ENCODE measurements around the gene CERS2.

CERS2 gene

GRCh38 chr1:150927624-150928023 is 47.0 kb downstream of the CERS2 start:
- no peak for TF ChIP-seq CTCF (IDR thresholded peaks at IDR 0.05; ENCODE audit: borderline replicate concordance, insufficient read depth, low read depth, low read length)
- H3K4me3 ChIP-seq (ENCODE audit: low read depth, low read length): no peak overlapping the region

DNA sequence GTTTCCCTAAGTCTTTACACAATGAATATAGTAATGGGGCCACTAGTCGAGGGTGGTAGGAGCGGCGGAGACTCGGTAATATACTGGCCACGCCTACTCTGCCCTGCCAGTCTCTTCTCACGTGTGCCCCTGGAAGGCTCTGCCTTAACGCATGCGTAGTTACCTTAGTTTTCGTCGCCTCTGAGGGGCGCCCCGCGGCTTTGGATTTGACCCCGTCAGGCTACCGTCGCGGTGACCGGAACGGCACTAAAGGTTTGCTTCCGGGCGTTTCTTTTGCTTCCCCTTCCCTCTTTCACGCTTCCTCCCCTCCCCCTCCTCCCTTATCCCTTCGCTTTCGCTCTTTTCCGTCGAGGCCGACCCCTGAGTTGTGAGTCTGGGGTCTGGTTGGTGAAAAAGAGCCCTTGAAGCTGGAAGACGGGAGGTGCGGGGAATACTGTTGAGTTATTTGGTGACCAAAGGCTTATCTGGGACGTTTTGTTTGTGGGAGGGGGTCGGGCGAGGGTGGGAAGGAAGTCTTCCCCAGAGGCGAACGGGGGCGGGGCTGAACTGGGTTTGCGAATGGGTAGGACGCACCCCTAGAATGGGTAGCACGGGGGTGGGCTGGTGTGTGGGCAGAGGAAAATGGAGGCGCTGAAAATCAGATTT is 48.4 kb downstream of the CERS2 start, which contains the start of gene SETDB1:
Gene SETDB1 (plus strand): TSS at position 267 of the 645 bp plus-strand sequence. CDS start 1,352 bp downstream, outside the sequence.
- H3K4me3 ChIP-seq (ENCODE audit: low read depth, low read length): peak within 1 kb of the TSS; percentile 67
- TF ChIP-seq CTCF (IDR thresholded peaks at IDR 0.05; ENCODE audit: borderline replicate concordance, insufficient read depth, low read depth, low read length): no peak

DNA sequence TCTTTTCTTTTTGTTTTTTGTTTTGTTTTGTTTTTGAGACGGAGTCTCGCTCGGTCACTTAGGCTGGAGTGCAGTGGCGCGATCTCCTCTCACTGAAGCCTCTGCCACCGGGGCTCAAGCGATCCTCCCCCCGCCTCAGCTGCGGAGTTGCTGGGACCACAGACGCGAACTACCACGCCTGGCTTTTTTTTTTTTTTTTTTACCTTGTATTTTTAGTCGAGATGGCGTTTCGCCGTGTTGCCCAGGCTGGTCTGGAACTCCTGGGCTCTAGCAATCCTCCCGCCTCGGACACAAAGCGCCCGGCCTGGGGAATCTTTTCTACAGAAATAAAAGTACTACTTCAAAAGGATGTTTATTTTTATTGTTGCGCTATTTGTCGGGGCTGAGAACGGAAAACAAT is 49.6 kb downstream of the CERS2 start:
- H3K4me3 ChIP-seq (ENCODE audit: low read depth, low read length): no peak overlapping the region
- no peak for TF ChIP-seq CTCF (IDR thresholded peaks at IDR 0.05; ENCODE audit: borderline replicate concordance, insufficient read depth, low read depth, low read length)

DNA sequence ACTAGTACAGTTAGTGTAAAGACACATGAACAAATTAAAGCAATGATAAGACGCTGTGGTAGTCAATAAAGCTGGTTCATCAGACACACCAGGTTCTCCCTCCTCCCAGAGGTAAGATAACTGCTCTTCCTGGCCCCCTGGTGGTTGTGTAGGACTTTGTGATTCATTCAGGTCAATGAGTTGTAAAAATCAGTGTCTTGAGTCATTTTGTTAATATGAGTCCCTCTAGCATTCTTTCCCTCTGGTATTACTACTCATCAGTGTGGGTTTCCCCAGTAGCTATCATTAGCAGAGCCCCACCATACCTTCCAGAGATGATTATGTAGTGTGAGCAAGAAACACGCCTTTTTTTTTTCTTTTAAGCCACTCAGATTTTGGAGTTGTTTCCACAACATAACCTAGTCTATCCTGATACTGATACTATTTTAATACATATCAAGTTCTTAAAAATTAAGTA is 52.1 kb downstream of the CERS2 start:
- TF ChIP-seq CTCF (IDR thresholded peaks at IDR 0.05; ENCODE audit: borderline replicate concordance, insufficient read depth, low read depth, low read length): peak; percentile 75
- no peak overlapping the region for H3K4me3 ChIP-seq (ENCODE audit: low read depth, low read length)

GRCh38 chr1:150917387-150917786 is 57.2 kb downstream of the CERS2 start:
- no peak for TF ChIP-seq CTCF (IDR thresholded peaks at IDR 0.05; ENCODE audit: borderline replicate concordance, insufficient read depth, low read depth, low read length)
- no peak overlapping the region for H3K4me3 ChIP-seq (ENCODE audit: low read depth, low read length)

Measured in GM12875 (cell line).